Ammon's horn (tissue), 1 donor: ENCODE results near the gene TAAR6.
"Not testable (repeated sequence)": the region's sequence is repeated elsewhere in the genome, so short reads cannot be mapped to it uniquely, and the experiment has no call there.

Source experiments
- DNase-seq: peaks from one replicate; pipeline ENCODE4 v3.0.0-alpha.2; 2016; ENCODE audit warnings: low spot score

The TAAR6 gene

DNA sequence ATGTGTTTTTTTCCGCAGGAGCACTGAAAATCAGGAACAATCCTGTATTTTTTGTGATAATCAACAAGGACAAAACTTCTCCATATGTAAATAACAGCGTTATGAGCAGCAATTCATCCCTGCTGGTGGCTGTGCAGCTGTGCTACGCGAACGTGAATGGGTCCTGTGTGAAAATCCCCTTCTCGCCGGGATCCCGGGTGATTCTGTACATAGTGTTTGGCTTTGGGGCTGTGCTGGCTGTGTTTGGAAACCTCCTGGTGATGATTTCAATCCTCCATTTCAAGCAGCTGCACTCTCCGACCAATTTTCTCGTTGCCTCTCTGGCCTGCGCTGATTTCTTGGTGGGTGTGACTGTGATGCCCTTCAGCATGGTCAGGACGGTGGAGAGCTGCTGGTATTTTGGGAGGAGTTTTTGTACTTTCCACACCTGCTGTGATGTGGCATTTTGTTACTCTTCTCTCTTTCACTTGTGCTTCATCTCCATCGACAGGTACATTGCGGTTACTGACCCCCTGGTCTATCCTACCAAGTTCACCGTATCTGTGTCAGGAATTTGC lies at the start of gene TAAR6:
TAAR6 (plus strand) TSS at position 102 of the 557 bp plus-strand sequence; CDS start at position 102, 0 bp downstream.
- DNase-seq, result peak; percentile 74

GRCh38 chr6:132520953-132521352 lies 49.2 kb upstream of the TAAR6 start:
- no peak for DNase-seq

- DNase-seq, result no peak
These were observed 45.5 kb upstream of the TAAR6 start for GRCh38 chr6:132524646-132525045.

GRCh38 chr6:132525866-132526265 lies 44.3 kb upstream of the TAAR6 start:
- no peak for DNase-seq

DNA sequence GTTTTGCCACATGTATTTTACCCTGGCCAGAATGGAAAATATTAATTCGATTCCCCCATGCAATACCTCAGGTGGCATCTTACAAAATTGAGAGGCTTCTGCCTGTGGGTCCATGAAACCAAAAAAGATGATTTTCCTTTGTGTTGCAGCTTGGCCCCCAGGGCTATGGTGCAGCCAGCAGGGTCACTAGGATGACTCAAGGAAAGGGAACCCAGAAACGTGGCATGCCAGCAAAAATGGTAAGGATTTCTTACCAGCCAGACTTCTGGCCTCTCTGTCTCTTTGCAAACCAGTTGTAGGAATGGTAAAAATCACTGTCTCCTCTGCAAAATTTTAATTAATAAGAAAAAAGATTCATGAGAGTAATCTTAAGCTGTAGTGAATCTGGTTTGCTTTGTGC lies 43.7 kb upstream of the TAAR6 start:
- no peak for DNase-seq

- DNase-seq, result no peak
These were observed 42.3 kb upstream of the TAAR6 start for GRCh38 chr6:132527791-132528190.

DNA sequence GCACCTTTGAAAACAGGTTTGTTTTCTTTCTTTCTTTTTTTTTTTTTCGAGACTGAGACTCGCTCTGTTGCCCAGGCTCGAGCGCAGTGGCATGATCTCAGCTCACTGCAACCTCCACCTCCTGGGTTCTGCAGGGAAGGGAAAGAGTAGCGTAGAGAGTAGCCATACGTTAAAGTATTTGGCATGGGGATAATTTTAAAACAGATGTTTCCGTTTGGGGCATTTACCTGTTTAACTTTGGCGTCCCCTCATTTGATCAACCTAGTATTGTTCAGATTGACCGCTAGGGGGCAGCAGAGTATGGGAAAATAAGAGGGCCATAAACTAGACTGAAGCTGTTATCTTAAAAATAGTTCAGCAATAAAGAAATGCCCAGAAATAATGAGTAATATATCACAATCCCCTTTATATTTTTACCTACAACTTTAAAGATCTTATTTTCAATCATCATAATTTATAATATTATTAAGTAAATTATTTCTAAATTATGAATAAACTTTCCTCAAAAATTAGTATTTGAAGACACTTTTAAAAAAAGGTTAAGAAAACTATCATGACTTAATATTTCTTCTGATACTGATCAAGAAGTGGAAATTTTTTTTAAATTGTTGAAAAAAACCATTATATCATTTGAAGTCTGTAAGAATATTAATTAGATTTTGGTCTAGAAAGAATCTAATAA lies 39.7 kb upstream of the TAAR6 start:
- DNase-seq, result peak; percentile 86

- not testable (repeated sequence) for DNase-seq
These were observed 35.6 kb upstream of the TAAR6 start for GRCh38 chr6:132534546-132534945.

- no peak for DNase-seq
These were observed 33.0 kb upstream of the TAAR6 start for GRCh38 chr6:132537145-132537544.

DNA sequence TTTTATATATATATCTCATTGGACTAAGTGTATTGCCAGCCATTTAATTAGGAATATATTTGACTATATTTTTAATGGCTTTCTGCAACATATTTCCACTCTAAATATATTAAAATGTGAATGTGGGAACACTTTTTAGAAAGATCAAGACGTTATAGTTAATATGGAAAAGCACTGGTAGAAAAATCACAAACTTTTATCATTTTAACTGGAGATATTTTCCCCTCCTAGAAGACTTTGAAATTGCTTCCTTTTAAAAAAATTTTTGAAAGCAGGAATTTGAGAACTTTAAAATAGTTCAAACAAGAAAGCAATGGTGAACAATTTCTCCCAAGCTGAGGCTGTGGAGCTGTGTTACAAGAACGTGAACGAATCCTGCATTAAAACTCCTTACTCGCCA lies 32.1 kb upstream of the TAAR6 start, which contains the start of gene TAAR9:
TAAR9 (plus strand) TSS at position 301 of the 400 bp plus-strand sequence; CDS start at position 314, 13 bp downstream.
- no peak for DNase-seq

GRCh38 chr6:132544826-132545225 lies 25.3 kb upstream of the TAAR6 start:
- no peak for DNase-seq

DNA sequence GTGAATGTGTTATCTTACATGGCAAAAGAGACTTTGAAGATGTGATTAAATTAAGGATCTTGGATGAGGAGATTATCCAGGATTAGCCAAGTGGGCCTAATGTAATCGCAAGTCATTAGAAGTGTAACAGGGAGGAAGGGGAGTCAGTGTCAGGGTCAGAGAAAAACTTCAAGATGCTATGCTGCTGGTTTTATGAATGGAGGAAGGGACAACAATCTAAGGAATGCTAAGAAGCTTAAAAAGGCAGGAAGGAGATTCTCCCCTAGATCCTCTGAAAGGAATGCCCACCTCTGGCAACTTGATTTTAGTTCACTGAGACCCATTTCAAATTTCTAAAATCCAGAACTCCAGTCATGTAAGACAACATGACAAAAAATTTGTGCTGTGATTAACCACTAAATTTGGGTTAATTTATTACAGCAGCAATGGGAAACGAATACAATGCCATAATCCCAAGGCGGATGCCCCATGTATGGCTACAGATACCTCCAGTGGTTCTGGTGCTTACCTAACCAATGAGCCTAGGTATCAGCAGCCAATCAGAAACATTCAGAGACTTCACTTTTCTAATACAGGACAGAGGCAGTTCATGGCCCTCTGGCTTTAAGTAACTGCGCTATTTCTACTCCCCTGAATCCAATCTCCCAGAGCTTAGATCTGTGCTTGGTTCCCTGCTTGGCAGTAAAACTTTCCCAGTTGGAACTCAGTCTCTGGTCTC lies 21.2 kb upstream of the TAAR6 start:
- no peak for DNase-seq

DNA sequence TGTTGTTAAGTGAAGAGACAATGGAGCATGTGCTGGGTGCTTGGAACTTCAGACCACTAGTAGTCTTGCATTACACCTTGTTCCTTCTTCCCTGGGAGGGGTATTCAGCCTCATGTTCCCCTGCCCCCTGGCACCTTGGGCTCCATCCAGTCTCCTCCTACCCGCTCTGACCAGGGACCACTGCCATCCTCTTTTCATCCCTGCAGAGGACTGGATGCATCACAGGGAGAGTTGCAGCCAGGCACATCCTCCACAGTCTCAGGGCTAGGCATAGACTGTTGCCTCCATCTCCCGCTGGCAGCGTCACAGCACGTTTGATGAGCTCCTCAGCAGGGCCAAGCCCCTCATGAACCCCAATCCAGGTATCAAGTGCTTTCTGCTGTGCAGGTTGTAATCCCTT lies 18.9 kb upstream of the TAAR6 start:
- DNase-seq, result no peak

GRCh38 chr6:132552372-132552771 lies 17.8 kb upstream of the TAAR6 start, which contains the start of gene TAAR8:
TSS of gene TAAR8 (plus strand) at chr6:132552672. CDS start at chr6:132552693, 21 bp downstream.
- no peak for DNase-seq

GRCh38 chr6:132560087-132560486 lies 10.0 kb upstream of the TAAR6 start:
- not testable (repeated sequence) for DNase-seq

DNA sequence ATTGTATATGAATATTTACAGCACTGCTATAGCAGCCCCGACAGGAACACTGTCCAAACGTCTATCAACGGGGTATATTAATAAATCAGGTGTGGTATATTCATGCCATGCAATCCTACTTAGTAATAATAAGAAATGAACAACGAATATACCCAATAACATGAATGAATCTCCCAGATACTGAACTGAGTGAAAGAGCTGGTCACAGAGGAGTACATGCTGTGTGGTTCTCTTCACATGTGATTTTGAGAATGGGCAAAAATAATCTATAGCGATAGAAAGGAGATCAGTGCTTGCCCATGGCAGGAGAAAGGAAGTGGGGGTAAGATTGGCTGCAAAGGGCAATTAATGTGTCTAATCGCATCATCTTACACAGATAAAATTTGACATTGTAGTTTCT lies 3.7 kb upstream of the TAAR6 start:
- DNase-seq, result no peak

DNA sequence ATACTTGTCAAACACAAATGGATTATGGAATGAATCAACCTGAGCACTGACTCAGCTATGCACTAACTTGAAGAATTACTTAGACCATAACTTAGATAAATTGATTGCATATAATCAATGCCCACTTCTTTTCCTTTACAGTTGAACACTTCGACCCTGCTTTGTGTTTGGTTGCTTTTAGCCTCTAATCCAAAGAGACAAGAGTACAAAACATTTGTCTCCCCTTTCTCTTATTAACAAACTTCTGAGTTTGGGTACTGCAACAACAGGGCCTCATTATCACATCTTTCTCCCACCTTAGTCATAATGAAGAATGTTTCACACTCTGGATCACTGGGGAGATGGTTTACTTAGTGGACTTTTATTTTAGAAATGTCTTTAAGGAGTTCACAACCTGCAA lies 2.6 kb upstream of the TAAR6 start:
- no peak for DNase-seq

DNA sequence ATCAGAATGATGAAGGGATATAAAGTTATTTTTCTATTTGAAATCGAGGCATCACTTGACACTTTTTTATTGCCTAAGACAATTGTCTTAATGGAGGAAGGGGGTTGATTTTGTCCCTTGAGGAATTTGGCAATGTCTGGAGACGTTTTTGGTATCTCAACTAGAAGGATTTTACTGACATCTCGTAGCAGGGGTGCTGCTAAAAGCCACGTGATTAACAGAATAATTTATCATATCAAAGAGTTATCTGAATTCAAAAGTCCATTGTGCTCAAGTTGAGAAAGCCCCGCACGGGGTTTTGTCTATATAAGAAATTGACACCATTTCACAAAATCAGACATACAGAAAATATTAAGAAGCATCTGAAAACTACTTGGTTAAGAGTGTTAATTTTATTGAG lies 1.5 kb upstream of the TAAR6 start:
- no peak for DNase-seq

DNA sequence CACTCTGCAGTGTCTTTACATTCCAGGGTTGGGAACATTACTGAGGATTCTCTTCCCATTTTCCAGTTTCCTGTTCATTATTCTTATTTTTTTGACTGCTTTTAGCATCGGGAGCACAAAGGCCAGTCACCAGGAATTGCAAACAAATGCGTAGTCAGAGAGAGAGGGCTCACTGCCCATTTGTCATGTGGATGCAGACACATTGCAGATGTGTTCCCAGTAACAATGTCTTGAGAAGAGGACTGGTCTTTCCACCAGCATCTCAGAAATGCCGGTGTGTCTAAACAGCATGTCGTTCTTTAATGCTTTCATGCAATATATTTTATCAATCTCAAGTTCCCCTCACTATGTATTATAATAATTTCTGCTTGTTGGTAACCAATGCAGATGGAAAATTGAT lies 952 bp upstream of the TAAR6 start:
- DNase-seq, result peak; percentile 88

- no peak for DNase-seq
These were observed 1.7 kb downstream of the TAAR6 start for GRCh38 chr6:132571774-132572173.

DNA sequence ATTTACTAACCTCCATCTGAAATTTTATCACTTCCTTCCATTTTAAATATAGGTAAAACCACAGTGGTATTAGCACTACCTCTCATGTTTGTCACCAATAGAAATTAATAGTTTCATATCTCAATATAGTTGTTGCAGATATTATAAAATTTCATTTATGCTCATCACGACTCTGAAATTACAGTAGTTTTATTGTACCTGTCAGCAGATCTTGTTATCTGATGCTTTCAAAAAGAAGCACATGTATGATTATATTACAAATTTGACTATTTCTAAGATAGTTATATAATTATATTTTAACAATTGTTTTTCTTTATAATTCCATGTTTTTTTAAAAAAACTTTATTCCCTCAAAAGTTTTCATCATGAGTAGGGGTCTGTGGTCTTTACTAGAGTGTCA lies 14.6 kb downstream of the TAAR6 start:
- DNase-seq, result no peak

- DNase-seq, result no peak
These were observed 17.3 kb downstream of the TAAR6 start for GRCh38 chr6:132587424-132587823.

GRCh38 chr6:132589454-132589853 lies 19.3 kb downstream of the TAAR6 start, which contains the start of gene TAAR5:
TSS of gene TAAR5 (minus strand) at chr6:132589741. CDS start at chr6:132589686, 55 bp downstream.
- DNase-seq, result no peak
